Muscle of arm (tissue), 14 donors: Measurements from ENCODE around the gene KLHDC4. TPM values are rescaled to one million over a fixed set of nuclear protein-coding genes. Genes with fewer than 3 reads are reported as not detected.
"Not testable (repeated sequence)": the region's sequence is repeated elsewhere in the genome, so short reads cannot be mapped to it uniquely, and the experiment has no call there.

Source experiments
- DNase-seq: peaks from one replicate; pipeline ENCODE4 v3.0.0-alpha.2; 2013
- long read RNA-seq, 11 donors: transcript quantifications; one replicate each; lab custom pipeline, GENCODE V29; 2026
- polyA plus RNA-seq, 12 donors: library from polyadenylated mRNA; unstranded; fragments of 120-200 nt; gene quantifications; one replicate each; pipeline ENCODE4 v1.2.1, GENCODE V29; 2013; ENCODE audit not compliant: insufficient read length in 12 of 12

The KLHDC4 gene
- polyA plus RNA-seq, result 10 to 100 TPM in 11 of 12 donors, not detected in 1; 16.3 to 49.3 (median 26.4) TPM
- long read RNA-seq, donor 1, full-length matches to known transcripts, result 11 of 11 reads
- long read RNA-seq, donor 1, partial matches to known transcripts, result 0 of 11 reads
- long read RNA-seq, donor 1, other reads (novel, unspliced or antisense), result 0 of 11 reads
- long read RNA-seq, donor 2, full-length matches to known transcripts, result 3 of 3 reads
- long read RNA-seq, donor 2, partial matches to known transcripts, result 0 of 3 reads
- long read RNA-seq, donor 2, other reads (novel, unspliced or antisense), result 0 of 3 reads
- long read RNA-seq, donor 3, full-length matches to known transcripts, result 5 of 5 reads
- long read RNA-seq, donor 3, partial matches to known transcripts, result 0 of 5 reads
- long read RNA-seq, donor 3, other reads (novel, unspliced or antisense), result 0 of 5 reads
- long read RNA-seq, donor 4, full-length matches to known transcripts, result 3 of 3 reads
- long read RNA-seq, donor 4, partial matches to known transcripts, result 0 of 3 reads
- long read RNA-seq, donor 4, other reads (novel, unspliced or antisense), result 0 of 3 reads
- long read RNA-seq, donor 5, full-length matches to known transcripts, result 4 of 4 reads
- long read RNA-seq, donor 5, partial matches to known transcripts, result 0 of 4 reads
- long read RNA-seq, donor 5, other reads (novel, unspliced or antisense), result 0 of 4 reads
- long read RNA-seq, donor 6, full-length matches to known transcripts, result 4 of 4 reads
- long read RNA-seq, donor 6, partial matches to known transcripts, result 0 of 4 reads
- long read RNA-seq, donor 6, other reads (novel, unspliced or antisense), result 0 of 4 reads
- long read RNA-seq, donor 7, full-length matches to known transcripts, result 6 of 6 reads
- long read RNA-seq, donor 7, partial matches to known transcripts, result 0 of 6 reads
- long read RNA-seq, donor 7, other reads (novel, unspliced or antisense), result 0 of 6 reads
- long read RNA-seq, donor 8, full-length matches to known transcripts, result 7 of 7 reads
- long read RNA-seq, donor 8, partial matches to known transcripts, result 0 of 7 reads
- long read RNA-seq, donor 8, other reads (novel, unspliced or antisense), result 0 of 7 reads
- long read RNA-seq, donor 9, result 0 reads
- long read RNA-seq, donor 10, full-length matches to known transcripts, result 7 of 7 reads
- long read RNA-seq, donor 10, partial matches to known transcripts, result 0 of 7 reads
- long read RNA-seq, donor 10, other reads (novel, unspliced or antisense), result 0 of 7 reads
- long read RNA-seq, donor 11, partial matches to known transcripts, result 0 of 1 reads
- long read RNA-seq, donor 11, other reads (novel, unspliced or antisense), result 0 of 1 reads

DNA sequence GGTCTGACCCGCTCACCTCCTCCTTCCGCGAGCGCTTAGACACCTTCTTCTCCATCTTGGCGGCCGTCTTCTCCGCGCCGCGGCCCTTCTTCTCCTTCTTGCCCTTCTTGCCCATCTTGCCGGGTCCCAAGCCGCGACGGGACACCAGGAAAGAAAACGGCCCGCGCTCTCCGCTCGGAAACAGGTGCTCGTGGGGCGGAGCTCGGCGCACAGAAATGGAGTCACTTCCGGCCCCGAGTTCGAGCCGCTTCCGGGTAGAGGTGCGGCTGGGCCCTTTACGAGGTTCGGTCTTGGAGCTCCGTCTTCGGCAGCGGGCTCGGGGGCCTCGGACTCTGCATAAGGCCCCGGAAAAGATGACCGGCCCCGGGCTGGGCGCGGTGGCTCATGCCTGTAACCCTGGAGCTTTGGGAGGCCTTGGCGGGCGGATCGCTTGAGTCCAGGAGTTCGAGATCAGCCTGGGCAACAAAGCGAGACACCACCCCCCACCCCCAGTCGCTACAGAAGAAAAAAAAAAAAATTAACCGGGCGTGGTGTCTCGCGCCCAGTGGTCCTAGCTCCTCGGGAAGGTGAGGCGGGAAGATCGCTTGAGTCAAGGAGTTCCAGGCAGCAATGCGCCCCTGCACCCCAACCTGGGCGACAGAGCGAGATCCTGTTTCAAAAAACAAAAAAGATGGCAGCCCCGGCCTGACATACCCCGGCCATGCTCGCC is at the start of gene KLHDC4:
Gene KLHDC4 (minus strand): TSS at position 211 of the 709 bp plus-strand sequence. CDS start 96 bp downstream, at position 115.
- DNase-seq, result peak; percentile 92

DNA sequence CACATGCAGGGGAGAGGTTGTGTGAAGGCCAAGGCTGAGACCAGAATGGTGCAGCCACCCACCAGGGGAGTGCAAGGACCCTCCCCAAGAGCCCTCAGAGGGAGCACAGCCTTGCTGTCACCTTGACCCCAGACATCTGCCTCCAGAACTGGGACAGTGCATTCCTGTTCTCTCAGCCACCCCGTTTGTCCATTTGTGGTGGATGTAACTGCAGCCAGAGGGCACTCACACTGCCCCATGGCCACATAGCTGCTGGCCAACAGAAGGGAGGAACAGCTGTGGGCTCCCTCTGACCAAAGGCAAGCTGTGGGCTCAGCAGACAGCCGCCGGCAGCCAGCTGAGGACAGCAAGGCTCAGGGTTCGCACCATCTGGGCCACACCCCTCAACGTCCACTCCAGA is 49.8 kb upstream of the KLHDC4 start:
- no peak for DNase-seq

DNA sequence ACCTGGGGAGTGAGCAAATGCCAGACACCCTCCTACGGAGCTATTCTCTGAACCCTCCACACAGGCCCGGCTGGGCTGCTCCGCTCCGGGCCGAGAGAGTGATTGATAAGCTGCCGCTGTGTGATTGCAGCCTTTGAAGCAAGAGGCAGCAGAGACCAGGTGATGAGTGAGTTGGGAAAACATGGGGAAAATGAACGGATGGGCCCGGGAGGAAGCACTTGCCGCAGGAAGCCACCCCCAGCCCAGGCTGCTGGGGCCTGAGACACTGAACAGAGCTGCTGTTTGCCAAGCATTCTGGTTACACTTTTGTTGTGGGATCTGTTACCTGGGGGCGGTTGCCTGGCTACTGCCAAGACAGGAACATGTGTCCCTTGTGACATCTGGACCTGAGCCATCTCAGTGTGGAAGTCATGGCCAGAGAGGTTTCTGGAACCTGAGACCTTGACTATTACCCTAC is 46.4 kb upstream of the KLHDC4 start:
- DNase-seq, result no peak

GRCh38 chr16:87811454-87811853 is 45.7 kb upstream of the KLHDC4 start:
- not testable (repeated sequence) for DNase-seq

DNA sequence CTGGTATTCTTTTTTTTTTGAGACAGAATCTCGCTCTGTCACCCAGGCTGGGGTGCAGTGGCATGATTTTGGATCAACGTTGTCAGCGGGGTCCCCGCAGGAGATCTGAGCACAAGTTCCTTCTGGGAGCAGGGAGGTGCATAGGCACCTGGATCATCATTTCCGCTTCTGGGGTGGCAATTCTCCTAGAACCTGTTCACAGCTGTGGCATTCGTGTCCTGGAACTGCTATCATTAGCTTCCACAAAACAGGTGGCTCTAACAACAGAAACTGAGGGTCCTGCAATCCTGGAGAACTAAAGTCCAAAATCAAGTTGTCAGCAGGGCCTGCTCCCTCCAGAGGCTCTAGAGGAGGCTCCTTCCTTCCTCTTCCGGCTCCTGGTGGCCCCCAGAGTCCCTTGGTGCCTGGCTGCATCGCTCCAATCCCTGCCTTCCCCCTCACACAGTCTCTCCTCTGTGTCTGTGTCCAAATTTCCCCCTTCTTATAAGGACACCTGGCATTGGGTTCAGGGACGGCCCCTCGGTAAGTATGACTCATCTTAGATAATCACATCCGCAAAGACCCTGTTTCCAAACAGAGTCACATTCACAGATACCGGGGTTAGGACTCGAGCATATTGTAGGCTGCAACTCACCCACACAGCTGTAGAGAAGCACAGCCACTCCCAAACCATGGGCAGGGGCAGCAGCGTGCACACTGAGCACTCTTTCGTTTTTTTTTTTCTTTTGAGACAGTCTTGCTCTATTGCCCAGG is 43.5 kb upstream of the KLHDC4 start:
- no peak for DNase-seq

- no peak for DNase-seq
Measured at GRCh38 chr16:87808108-87808507, 42.3 kb upstream of the KLHDC4 start.

DNA sequence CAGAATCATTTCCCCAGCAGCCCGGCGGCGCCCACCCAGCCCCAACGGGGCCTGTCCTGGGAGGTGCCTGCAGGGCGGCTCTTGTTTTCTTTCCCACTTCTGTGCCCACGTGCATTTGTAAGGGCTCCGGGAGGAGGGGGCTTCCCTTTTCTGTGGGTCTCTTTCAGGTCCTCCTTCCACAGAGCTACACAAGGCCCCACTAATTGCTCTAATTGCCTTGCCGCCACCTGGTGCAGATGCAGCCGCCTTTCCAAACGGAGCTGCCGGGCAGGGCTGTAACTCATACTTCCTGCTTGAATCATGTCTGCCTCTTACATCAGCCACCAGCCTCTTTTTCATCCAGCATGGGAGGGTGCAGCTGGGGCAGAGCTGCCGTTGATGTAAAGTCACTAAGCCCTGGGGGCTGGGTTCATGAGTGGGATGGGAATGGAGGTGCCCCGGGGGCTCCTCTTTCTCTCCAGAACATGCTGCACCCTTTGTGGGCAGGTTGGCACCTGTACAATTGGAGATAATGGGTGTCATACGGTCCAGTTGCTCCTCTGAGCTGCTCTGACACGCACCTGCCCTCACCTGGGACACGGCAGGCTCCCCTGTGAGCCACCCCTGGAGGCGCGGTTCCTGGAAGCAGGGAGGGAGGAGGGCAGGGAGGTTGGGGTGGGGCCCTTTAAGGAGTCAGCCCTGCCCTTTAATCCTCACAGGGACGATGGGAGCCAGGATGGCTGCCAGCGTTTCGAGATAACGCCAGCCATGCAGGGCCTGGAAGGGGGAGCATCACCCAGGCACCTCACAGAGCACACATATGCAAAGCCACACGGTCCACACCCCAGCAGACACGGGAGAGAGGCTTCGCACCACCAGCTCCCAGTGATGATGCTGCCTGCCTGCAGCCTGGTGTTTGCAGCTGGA is 41.1 kb upstream of the KLHDC4 start:
- no peak for DNase-seq

DNA sequence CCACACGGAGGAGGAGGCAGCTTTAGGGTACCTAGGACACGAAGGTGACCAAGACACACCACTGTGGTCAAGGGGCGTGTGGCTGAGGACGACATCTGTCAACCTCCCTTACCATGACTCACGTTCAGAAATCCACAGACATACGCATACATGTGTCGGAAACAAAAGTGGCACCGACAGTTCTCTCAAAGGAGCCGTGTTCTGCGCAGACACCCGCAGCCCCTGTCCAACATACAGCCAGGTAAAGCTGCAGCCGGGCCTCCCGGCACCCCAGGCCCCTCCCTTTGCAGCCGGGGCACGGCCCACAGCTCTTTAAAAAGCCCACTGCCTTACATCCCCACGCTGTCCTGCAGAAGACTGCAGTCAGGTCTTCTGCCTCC is 40.5 kb upstream of the KLHDC4 start:
- DNase-seq, result no peak

DNA sequence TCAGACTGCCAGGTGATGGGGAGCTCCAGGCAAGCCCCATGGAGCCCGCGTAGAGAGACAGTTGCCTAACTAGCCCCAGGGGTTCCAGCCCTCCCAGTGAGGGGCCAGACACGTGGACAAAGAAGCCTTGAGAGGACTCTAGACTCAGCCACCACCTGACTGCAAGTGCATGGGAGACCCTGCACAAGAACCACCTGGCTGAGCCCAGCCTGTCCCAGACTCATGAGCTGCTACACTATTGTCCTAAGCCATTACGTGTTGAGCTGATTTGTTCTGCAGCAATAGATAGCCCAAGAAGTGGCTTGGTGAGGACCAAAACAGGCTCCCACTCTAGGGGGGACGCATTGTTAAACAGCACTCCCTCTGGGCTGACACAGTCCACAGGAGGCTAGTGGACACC is 37.6 kb upstream of the KLHDC4 start:
- no peak for DNase-seq

DNA sequence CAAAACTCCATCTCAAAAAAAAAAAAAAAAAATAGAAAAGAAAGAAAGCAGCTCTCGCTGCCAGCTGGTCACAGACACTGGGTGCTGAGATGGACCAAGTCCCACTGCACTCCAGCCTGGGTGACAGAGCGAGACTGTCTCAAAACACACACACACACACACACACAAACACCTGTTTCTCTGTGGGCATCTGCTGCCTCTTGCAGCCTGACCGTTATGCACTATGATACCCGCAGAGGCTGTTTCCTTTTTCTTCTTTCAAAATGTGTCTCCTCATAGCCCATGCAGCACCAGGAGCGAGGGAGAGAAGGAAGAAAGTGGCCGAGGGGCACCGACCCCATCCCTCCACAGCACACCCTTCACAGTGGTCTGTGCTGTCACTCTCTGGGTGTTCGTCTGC is 36.9 kb upstream of the KLHDC4 start:
- DNase-seq, result no peak

GRCh38 chr16:87801679-87802259 is 36.0 kb upstream of the KLHDC4 start:
- no peak for DNase-seq

GRCh38 chr16:87800497-87800896 is 34.7 kb upstream of the KLHDC4 start:
- DNase-seq, result no peak

GRCh38 chr16:87795336-87795735 is 29.6 kb upstream of the KLHDC4 start:
- DNase-seq, result no peak

DNA sequence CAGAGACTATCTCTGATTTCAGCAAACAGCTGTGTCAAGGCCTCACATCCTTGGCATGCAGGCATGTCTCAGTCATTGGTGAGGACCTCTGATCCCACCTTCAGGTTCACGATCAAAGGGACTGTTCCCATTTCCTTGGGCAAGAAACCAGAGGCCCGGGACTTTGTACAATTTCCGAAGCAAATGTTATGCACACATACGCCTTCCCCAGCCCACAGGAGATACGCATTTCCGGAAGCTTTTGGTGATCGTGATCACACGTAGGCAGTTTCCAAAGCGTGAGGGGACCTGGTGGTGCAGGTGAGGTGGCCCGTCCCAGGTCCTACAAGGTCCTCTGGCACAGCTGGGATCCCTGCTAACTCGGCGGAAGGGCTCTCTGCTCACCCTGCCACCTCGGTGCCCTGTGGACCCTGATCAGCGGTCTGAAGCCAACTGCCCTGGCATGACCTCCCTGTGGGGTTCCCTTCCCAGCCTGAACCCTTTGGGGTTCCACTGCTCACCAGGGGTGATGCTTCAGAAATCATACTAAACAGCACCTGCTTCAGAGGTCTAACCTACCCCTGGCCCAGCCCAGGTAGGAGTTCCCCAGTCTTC is 28.8 kb upstream of the KLHDC4 start:
- DNase-seq, result no peak

- DNase-seq, result no peak
Measured at GRCh38 chr16:87792205-87792565, 26.4 kb upstream of the KLHDC4 start.

- DNase-seq, result no peak
Measured at GRCh38 chr16:87791295-87792204, 25.8 kb upstream of the KLHDC4 start.
